K562 (cell line): ENCODE data around the gene UQCRH. TPM values are rescaled to one million over a fixed set of nuclear protein-coding genes. Genes with fewer than 3 reads are reported as not detected.
"Not testable (repeated sequence)": the region's sequence is repeated elsewhere in the genome, so short reads cannot be mapped to it uniquely, and the experiment has no call there.

Experiments used
- ATAC-seq: fragments of 200-7000 bp; cut with Tn5 transposase; 3 replicates; pipeline ENCODE4 v1.9.1; 2020; ENCODE audit warnings: moderate library complexity
- BruUV-seq: library from RNA; stranded (reverse); fragments of 400-500 nt; replicated peaks from 2 replicates; lab custom pipeline; 2021; lab: Mats Ljungman, UMichigan
- CTCF ChIA-PET: fragments of 300-600 bp; formaldehyde crosslinking; extraction: SDS; loops from one replicate; lab custom pipeline; 2021; ENCODE audit warnings: low intra/inter-chr PET ratio; lab: Yijun Ruan, JAX
- POLR2A ChIA-PET: fragments of 300-600, 350-650 bp; sonication (Branson Sonifier 250); formaldehyde crosslinking; extraction: SDS; loops from one replicate; lab custom pipeline; 2021; ENCODE audit warnings: antibody characterized with exemption, inconsistent platforms; lab: Yijun Ruan, JAX
- DNase-seq, 4 experiments: peaks; one replicate each; pipeline versions ENCODE4 v3.0.0 to v3.0.0-alpha.2; 2011 to 2018; ENCODE audit warnings: low spot score in 3 of 4, mixed read lengths in 3 of 4; ENCODE audit errors: extremely low read depth in 1 of 4
- FAIRE-seq: peaks from 2 replicates; lab custom pipeline; 2011; peaks lifted over from hg19 to GRCh38; lab: Jason Lieb, UNC
- H2AFZ ChIP-seq: 2 replicates; pipeline ENCODE4 v1.6.0; 2011; ENCODE audit warnings: low read depth, low read length, control low read depth, inconsistent platforms
- H3K27ac ChIP-seq: fragments of 200-600 bp; 3 replicates; pipeline ENCODE4 v1.8.0; 2011; ENCODE audit warnings: low read depth, mild to moderate bottlenecking, control low read depth, inconsistent platforms, low read length, moderate library complexity, mixed read lengths; ENCODE audit errors: extremely low read depth
- H3K27me3 ChIP-seq, 2 experiments: fragments of 300-600 bp in 1 of 2; 2 replicates in 1 of 2; 3 replicates in 1 of 2; pipeline versions ENCODE4 v1.6.0 to v1.8.0; 2011; ENCODE audit warnings: inconsistent platforms in 2 of 2, low read length in 2 of 2, mild to moderate bottlenecking in 1 of 2, mixed read lengths in 1 of 2, moderate library complexity in 1 of 2; ENCODE audit not compliant: control insufficient read depth in 2 of 2, insufficient read depth in 2 of 2
- H3K36me3 ChIP-seq: fragments of 300-600 bp; 3 replicates; pipeline ENCODE4 v1.8.0; 2011; ENCODE audit warnings: mild to moderate bottlenecking, low read length, inconsistent platforms; ENCODE audit not compliant: control insufficient read depth, insufficient read depth
- H3K4me1 ChIP-seq, 2 experiments: fragments of 200-600 bp in 1 of 2; replicated peaks in 1 of 2; 2 replicates in 1 of 2; 3 replicates in 1 of 2; pipeline versions ENCODE4 v1.5.1 to v1.8.0; 2011; ENCODE audit warnings: inconsistent platforms in 2 of 2, low read length in 2 of 2, mild to moderate bottlenecking in 1 of 2, mixed read lengths in 1 of 2, moderate library complexity in 1 of 2; ENCODE audit not compliant: control insufficient read depth in 2 of 2, insufficient read depth in 2 of 2
- H3K4me2 ChIP-seq: 2 replicates; pipeline ENCODE4 v1.6.1; 2011; ENCODE audit warnings: low read length, control low read depth, inconsistent platforms, mixed read lengths; ENCODE audit not compliant: insufficient read depth
- H3K4me3 ChIP-seq: fragments of 200-600 bp; sonication (generic), shearing (Covaris generic); 2 replicates; pipeline ENCODE4 v1.5.1; 2016; ENCODE audit warnings: control low read depth, inconsistent platforms
- H3K79me2 ChIP-seq: fragments of 200-600 bp; 3 replicates; pipeline ENCODE4 v1.8.0; 2011; ENCODE audit warnings: low read length, inconsistent platforms; ENCODE audit not compliant: control insufficient read depth, insufficient read depth
- H3K9ac ChIP-seq, 2 experiments: 2 replicates each; pipeline versions ENCODE4 v1.6.0 to v1.6.1; 2011; ENCODE audit warnings: low read depth in 2 of 2, low read length in 2 of 2, control low read depth in 1 of 2, inconsistent platforms in 1 of 2, mild to moderate bottlenecking in 1 of 2, mixed read lengths in 1 of 2; ENCODE audit not compliant: insufficient read depth in 1 of 2
- H3K9me1 ChIP-seq: one replicate; pipeline ENCODE4 v1.6.0; 2011; ENCODE audit warnings: inconsistent platforms, mild to moderate bottlenecking, low read length, moderate library complexity; ENCODE audit not compliant: control insufficient read depth, insufficient read depth
- H3K9me3 ChIP-seq: replicated peaks from 2 replicates; pipeline ENCODE4 v1.5.1; 2011; ENCODE audit warnings: low read depth, low read length, inconsistent platforms; ENCODE audit not compliant: control insufficient read depth, insufficient read depth
- H4K20me1 ChIP-seq: replicated peaks from 2 replicates; pipeline ENCODE4 v1.6.1; 2011; ENCODE audit warnings: low read length, inconsistent platforms, mixed read lengths; ENCODE audit not compliant: control insufficient read depth, insufficient read depth
- ETS2 ChIP-seq: IDR thresholded peaks from 2 replicates; pipeline ENCODE4 v1.6.1; 2016; ENCODE audit warnings: borderline replicate concordance, missing genetic modification characterization, mild to moderate bottlenecking, moderate library complexity, missing compliant biosample characterization; ENCODE audit not compliant: poor library complexity, severe bottlenecking
- NCOR1 ChIP-seq: fragments of 450-650 bp; IDR thresholded peaks from 2 replicates; pipeline ENCODE4 v1.6.1; 2016; ENCODE audit warnings: mild to moderate bottlenecking, moderate library complexity
- POLR2AphosphoS2 ChIP-seq: IDR thresholded peaks from 2 replicates; pipeline ENCODE4 v1.6.1; 2012; ENCODE audit warnings: low read length, improper control_type of control experiment
- ZNF311 ChIP-seq: fragments of 250-450 bp; sonication (Bioruptor Pico); IDR thresholded peaks from 2 replicates; pipeline ENCODE4 v1.4.0; 2020; ENCODE audit warnings: mild to moderate bottlenecking, moderate library complexity
- WGBS: fragments of 100-300 bp; shearing (Covaris generic); methylation state at CpG from one replicate; pipeline ENCODE4 v1.1.6; 2016; ENCODE audit warnings: low coverage, mixed read lengths; ENCODE audit not compliant: insufficient coverage; ENCODE audit errors: missing lambda C conversion rate; 5-methylcytosine and 5-hydroxymethylcytosine counted together
- in situ Hi-C: fragments of 300-500 bp; cut with MboI; formaldehyde crosslinking; loops from 4 replicates; pipeline ENCODE4 v1.15.0; 2018; ENCODE audit warnings: inconsistent platforms, mixed read lengths
- intact Hi-C: fragments of 100-400 bp; cut with micrococcal nuclease; formaldehyde crosslinking; loops from 2 replicates; pipeline ENCODE4 v1.14.2; 2022
- polyA plus RNA-seq, 8 experiments: library from polyadenylated mRNA; depleted of rRNA in 4 of 8; stranded (reverse) in 5 of 8; unstranded in 3 of 8; fragments of >200 nt; fragmentation: Nextera tagmentation in 2 of 8; fragmentation: Illumina TruSeq in 1 of 8; extraction: Ambion mirVana in 2 of 8; extraction: Trizol in 1 of 8; gene quantifications; 2 replicates each; pipeline versions ENCODE4 v1.2.1 to v1.2.3, GENCODE V29; 2011 to 2014; ENCODE audit warnings: inconsistent platforms in 1 of 8, missing spikeins in 1 of 8
- total RNA-seq, 7 experiments: library from RNA; depleted of rRNA in 6 of 7; stranded (reverse); fragments of >200 nt in 6 of 7; fragmentation: Illumina TruSeq in 2 of 7; extraction: Trizol in 2 of 7; gene quantifications; 2 replicates each; pipeline versions ENCODE4 v1.2.1 to v1.2.3, GENCODE V29; 2011 to 2021; ENCODE audit warnings: low replicate concordance in 1 of 7
- TF ChIP-seq, protein P1 (sequence below): sonication (generic); formaldehyde crosslinking; IDR thresholded peaks from 2 replicates; pipeline ENCODE4 v1.8.0; 2023; ENCODE audit warnings: missing genetic modification reagents, mild to moderate bottlenecking, borderline replicate concordance
- TF ChIP-seq, protein P2 (sequence below): sonication (generic); formaldehyde crosslinking; IDR thresholded peaks from 2 replicates; pipeline ENCODE4 v1.8.1; 2023; ENCODE audit warnings: mild to moderate bottlenecking, missing genetic modification reagents, moderate library complexity
- TF ChIP-seq, protein P3 (sequence below): fragments of 450-650 bp; formaldehyde crosslinking; IDR thresholded peaks from 2 replicates; pipeline ENCODE4 v1.4.0; 2020; ENCODE audit warnings: mild to moderate bottlenecking, moderate library complexity

Gene UQCRH
- total and polyA plus RNA-seq, 9 of the 15 experiments (the other 6 are each of a cell fraction or from before 2014, with no cell fraction given): 1,267 to 5,184 (median 2,410) TPM

DNA sequence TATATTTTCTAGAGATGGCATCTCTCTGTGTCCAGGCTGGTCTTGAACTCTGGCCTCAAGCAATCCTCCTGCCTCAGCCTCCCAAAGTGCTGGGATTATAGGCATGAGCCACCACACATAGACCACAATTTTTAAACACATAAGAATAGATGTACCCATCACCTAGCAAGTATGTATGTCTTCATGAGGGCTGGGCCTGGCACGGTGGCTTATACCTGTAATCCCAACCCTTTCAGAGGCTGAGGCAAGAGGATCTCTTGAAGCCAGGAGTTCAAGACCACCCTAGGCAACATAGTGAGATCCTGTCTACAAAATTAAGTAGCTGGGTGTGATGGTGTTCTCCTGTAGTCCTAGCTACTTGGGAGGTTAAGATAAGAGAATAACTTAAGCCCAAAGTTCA, 13.8 kb downstream of the UQCRH start (continued):
- TF ChIP-seq, protein P1, sequence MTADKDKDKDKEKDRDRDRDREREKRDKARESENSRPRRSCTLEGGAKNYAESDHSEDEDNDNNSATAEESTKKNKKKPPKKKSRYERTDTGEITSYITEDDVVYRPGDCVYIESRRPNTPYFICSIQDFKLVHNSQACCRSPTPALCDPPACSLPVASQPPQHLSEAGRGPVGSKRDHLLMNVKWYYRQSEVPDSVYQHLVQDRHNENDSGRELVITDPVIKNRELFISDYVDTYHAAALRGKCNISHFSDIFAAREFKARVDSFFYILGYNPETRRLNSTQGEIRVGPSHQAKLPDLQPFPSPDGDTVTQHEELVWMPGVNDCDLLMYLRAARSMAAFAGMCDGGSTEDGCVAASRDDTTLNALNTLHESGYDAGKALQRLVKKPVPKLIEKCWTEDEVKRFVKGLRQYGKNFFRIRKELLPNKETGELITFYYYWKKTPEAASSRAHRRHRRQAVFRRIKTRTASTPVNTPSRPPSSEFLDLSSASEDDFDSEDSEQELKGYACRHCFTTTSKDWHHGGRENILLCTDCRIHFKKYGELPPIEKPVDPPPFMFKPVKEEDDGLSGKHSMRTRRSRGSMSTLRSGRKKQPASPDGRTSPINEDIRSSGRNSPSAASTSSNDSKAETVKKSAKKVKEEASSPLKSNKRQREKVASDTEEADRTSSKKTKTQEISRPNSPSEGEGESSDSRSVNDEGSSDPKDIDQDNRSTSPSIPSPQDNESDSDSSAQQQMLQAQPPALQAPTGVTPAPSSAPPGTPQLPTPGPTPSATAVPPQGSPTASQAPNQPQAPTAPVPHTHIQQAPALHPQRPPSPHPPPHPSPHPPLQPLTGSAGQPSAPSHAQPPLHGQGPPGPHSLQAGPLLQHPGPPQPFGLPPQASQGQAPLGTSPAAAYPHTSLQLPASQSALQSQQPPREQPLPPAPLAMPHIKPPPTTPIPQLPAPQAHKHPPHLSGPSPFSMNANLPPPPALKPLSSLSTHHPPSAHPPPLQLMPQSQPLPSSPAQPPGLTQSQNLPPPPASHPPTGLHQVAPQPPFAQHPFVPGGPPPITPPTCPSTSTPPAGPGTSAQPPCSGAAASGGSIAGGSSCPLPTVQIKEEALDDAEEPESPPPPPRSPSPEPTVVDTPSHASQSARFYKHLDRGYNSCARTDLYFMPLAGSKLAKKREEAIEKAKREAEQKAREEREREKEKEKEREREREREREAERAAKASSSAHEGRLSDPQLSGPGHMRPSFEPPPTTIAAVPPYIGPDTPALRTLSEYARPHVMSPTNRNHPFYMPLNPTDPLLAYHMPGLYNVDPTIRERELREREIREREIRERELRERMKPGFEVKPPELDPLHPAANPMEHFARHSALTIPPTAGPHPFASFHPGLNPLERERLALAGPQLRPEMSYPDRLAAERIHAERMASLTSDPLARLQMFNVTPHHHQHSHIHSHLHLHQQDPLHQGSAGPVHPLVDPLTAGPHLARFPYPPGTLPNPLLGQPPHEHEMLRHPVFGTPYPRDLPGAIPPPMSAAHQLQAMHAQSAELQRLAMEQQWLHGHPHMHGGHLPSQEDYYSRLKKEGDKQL (CRISPR knock-in tag): no peak
- TF ChIP-seq, protein P2, sequence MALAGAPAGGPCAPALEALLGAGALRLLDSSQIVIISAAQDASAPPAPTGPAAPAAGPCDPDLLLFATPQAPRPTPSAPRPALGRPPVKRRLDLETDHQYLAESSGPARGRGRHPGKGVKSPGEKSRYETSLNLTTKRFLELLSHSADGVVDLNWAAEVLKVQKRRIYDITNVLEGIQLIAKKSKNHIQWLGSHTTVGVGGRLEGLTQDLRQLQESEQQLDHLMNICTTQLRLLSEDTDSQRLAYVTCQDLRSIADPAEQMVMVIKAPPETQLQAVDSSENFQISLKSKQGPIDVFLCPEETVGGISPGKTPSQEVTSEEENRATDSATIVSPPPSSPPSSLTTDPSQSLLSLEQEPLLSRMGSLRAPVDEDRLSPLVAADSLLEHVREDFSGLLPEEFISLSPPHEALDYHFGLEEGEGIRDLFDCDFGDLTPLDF: no peak
- TF ChIP-seq, protein P3, sequence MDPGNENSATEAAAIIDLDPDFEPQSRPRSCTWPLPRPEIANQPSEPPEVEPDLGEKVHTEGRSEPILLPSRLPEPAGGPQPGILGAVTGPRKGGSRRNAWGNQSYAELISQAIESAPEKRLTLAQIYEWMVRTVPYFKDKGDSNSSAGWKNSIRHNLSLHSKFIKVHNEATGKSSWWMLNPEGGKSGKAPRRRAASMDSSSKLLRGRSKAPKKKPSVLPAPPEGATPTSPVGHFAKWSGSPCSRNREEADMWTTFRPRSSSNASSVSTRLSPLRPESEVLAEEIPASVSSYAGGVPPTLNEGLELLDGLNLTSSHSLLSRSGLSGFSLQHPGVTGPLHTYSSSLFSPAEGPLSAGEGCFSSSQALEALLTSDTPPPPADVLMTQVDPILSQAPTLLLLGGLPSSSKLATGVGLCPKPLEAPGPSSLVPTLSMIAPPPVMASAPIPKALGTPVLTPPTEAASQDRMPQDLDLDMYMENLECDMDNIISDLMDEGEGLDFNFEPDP (CRISPR knock-in tag): no peak
- TF ChIP-seq POLR2AphosphoS2 (peak; percentile 84; the same call in 1 of the 2 replicates), ETS2 (tag) (no peak), NCOR1 (no peak), ZNF311 (CRISPR knock-in tag) (no peak)

DNA sequence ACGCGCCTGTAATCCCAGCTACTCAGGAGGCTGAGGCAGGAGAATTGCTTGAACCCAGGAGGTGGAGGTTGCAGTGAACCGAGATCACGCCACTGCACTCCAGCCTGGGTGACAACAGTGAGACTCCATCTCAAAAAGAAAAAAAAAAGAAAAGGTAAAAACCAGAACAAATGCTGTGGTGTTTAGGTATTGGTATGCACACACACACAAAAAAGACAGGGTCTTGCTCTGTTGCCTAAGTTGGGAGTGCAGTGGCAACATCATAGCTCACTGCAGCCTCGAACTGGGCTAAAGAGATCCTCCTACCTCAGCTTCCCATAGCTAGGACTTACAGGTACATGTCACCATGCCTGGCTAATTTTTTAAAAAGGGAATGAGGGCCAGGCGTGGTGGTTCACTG, 15.8 kb downstream of the UQCRH start:
- H3K9ac ChIP-seq, H3K79me2 ChIP-seq, H3K9me3 ChIP-seq, H3K27ac ChIP-seq, H3K4me3 ChIP-seq, H3K27me3 ChIP-seq, CTCF ChIA-PET, H3K4me1 ChIP-seq, H3K4me2 ChIP-seq, H4K20me1 ChIP-seq, DNase-seq, BruUV-seq, intact Hi-C loops, in situ Hi-C loops, H2AFZ ChIP-seq, H3K9me1 ChIP-seq: not testable (repeated sequence)
- H3K36me3 ChIP-seq: peaks cover 29% of the 10 kb centered on the region
- FAIRE-seq (peak; percentile 23), ATAC-seq (0 out of 3 replicates have a peak, but pooled peaks have one; percentile 2)
- POLR2A ChIA-PET: interaction anchor here (0.8 to 4.7 kb wide), 6 partner anchors 8 to 21 kb away, joined by 3 to 33 read pairs (median 20); partner anchors contain the start of genes LRRC41, NSUN4 and UQCRH
- 57% methylated on average over 6 of the region's 6 CpGs for WGBS
